ENCODE data around the gene WNT5A. TPM values are rescaled to one million over a fixed set of nuclear protein-coding genes. Genes with fewer than 3 reads are reported as not detected.

WNT5A gene
- 10 to 100 TPM in 3 of 4 donors, 1 to 10 TPM in 1; 6.2 to 96.5 (median 23.1) TPM for total RNA-seq

- peaks cover 0 to 10% of the 10 kb centered on the region in 2 donors for H3K4me1 ChIP-seq
- peak within 1 kb of the TSS; percentile 84 to 91 for H3K27ac ChIP-seq
- peak within 1 kb of the TSS; percentile 71 to 76 for H3K4me3 ChIP-seq
- H3K27me3 ChIP-seq: no peaks in the 10 kb centered on the region
- H3K36me3 ChIP-seq: no peaks in the 10 kb centered on the region
- intact Hi-C loops (cut with DNase I; ENCODE audit: low total_unique reads): no loop called here
- peak; percentile 35 to 42 for DNase-seq
- TF ChIP-seq POLR2A (IDR thresholded peaks at IDR 0.05): no peak
- TF ChIP-seq CTCF (IDR thresholded peaks at IDR 0.05): no peak
- H3K9me3 ChIP-seq: no peaks in the 10 kb centered on the region
These were observed at the start of gene WNT5A for GRCh38 chr3:55486857-55487380. Gene WNT5A, minus strand, starts transcription at chr3:55487306. Its CDS starts 321 bp downstream, at chr3:55486985.

DNA sequence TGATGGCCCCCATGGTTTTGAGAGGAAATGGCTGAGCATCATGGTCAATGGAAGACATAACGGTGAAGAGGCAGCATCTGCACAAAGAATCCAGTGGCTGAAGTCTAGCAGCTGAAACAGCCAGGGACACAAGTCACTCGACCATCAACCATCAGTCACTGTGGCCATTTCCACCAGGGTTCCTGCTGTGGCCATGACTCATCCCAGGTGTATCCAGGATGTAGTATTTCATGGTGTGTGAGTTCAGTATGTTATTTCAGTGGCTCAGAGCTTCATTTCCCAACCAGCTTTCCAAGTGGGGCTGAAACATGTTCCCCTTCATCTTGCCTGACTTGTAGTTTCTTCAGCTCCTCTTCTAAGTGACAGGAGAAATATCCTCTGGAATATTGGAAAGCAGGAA is 47.8 kb upstream of the WNT5A start:
- Histone ChIP-seq H3K36me3 (no peaks in the 10 kb centered on the region), H3K27ac (no peak overlapping the region), H3K4me1 (no peaks in the 10 kb centered on the region), H3K27me3 (no peaks in the 10 kb centered on the region), H3K4me3 (no peak overlapping the region), H3K9me3 (no peaks in the 10 kb centered on the region)
- no peak for TF ChIP-seq POLR2A (IDR thresholded peaks at IDR 0.05)
- DNase-seq: no peak
- intact Hi-C loops (cut with DNase I; ENCODE audit: low total_unique reads): no loop called here

GRCh38 chr3:55532806-55533205 is 45.7 kb upstream of the WNT5A start:
- no peak for DNase-seq
- intact Hi-C loops (cut with DNase I; ENCODE audit: low total_unique reads): no loop called here
- Histone ChIP-seq H3K4me1 (no peaks in the 10 kb centered on the region), H3K36me3 (no peaks in the 10 kb centered on the region), H3K4me3 (no peak overlapping the region), H3K27me3 (no peaks in the 10 kb centered on the region), H3K27ac (no peak overlapping the region), H3K9me3 (no peaks in the 10 kb centered on the region)
- TF ChIP-seq CTCF (IDR thresholded peaks at IDR 0.05): no peak
- TF ChIP-seq POLR2A (IDR thresholded peaks at IDR 0.05): no peak

GRCh38 chr3:55531321-55531720 is 44.2 kb upstream of the WNT5A start:
- Histone ChIP-seq H3K27ac (no peak overlapping the region), H3K9me3 (no peaks in the 10 kb centered on the region), H3K36me3 (no peaks in the 10 kb centered on the region), H3K27me3 (no peaks in the 10 kb centered on the region), H3K4me3 (no peak overlapping the region), H3K4me1 (no peaks in the 10 kb centered on the region)
- no peak for DNase-seq
- no peak for TF ChIP-seq POLR2A (IDR thresholded peaks at IDR 0.05)
- no peak for TF ChIP-seq CTCF (IDR thresholded peaks at IDR 0.05)
- intact Hi-C loops (cut with DNase I; ENCODE audit: low total_unique reads): no loop called here

DNA sequence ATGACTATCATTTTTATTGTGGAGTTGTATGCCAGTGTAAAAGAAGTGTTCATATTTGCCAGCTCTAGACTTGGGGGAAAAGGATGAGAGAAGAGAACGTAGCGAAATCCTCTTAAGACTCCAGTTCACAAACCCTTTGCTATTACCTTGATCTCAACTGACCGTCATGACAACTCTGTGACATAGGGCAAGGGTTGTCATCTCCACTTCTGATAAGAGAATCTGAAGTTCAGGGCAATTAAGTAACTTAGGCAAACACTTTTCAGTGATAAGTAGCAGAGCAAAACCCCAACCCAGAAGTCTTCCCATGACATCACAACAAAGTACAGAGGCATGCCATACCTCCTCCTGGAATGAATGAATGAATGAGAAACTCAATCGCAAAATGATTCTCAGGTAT is 40.3 kb upstream of the WNT5A start:
- Histone ChIP-seq H3K4me3 (no peak overlapping the region), H3K27me3 (no peaks in the 10 kb centered on the region), H3K4me1 (no peaks in the 10 kb centered on the region), H3K9me3 (no peaks in the 10 kb centered on the region), H3K27ac (no peak overlapping the region), H3K36me3 (no peaks in the 10 kb centered on the region)
- intact Hi-C loops (cut with DNase I; ENCODE audit: low total_unique reads): no loop called here
- no peak for DNase-seq
- TF ChIP-seq CTCF (IDR thresholded peaks at IDR 0.05) (no peak), POLR2A (IDR thresholded peaks at IDR 0.05) (no peak)

Data from uterus (tissue), 4 donors.